Measurements from ENCODE around the gene C1QTNF5.

- no peak for TF ChIP-seq CTCF (IDR thresholded peaks at IDR 0.05 in 4 of 5, conservative IDR thresholded peaks at IDR 0.05 in 1 of 5)
- TF ChIP-seq POLR2A (IDR thresholded peaks at IDR 0.05) = peak; percentile 28 to 33
Measured at GRCh38 chr11:119317592-119318239, 23.0 kb downstream of the C1QTNF5 start.

All from gastrocnemius medialis (tissue), 4 donors.